Lower leg skin (tissue), 4 donors: Measurements from ENCODE around the gene ABCB7. TPM values are rescaled to one million over a fixed set of nuclear protein-coding genes. Genes with fewer than 3 reads are reported as not detected.
A peak's percentile ranks its signal among the peaks of the same experiment; 100 is the strongest.

ENCODE experiments used
- DNase-seq, 2 donors: peaks; one replicate each; pipeline ENCODE4 v3.0.0-alpha.2; 2019; ENCODE audit warnings: low spot score in 2 of 2
- H3K4me3 ChIP-seq: fragments of 200-600 bp; sonication (generic); 2 replicates; pipeline ENCODE4 v1.5.1; 2017; ENCODE audit warnings: mild to moderate bottlenecking, low read depth; ENCODE audit not compliant: poor library complexity, severe bottlenecking
- CTCF ChIP-seq, 3 donors: fragments of 450-650 bp; IDR thresholded peaks; one replicate each; pipeline ENCODE4 v1.5.1; 2016; ENCODE audit warnings: antibody characterized with exemption in 3 of 3, mild to moderate bottlenecking in 3 of 3, moderate library complexity in 2 of 3
- POLR2A ChIP-seq, 2 donors: fragments of 450-650 bp; IDR thresholded peaks; one replicate each; pipeline ENCODE4 v1.6.1; 2016 to 2017; ENCODE audit warnings: antibody characterized with exemption in 2 of 2, mild to moderate bottlenecking in 1 of 2, moderate library complexity in 1 of 2
- WGBS, 2 donors: methylation state at CpG; one replicate each; pipeline ENCODE4 v1.1.5; 2018; 5-methylcytosine and 5-hydroxymethylcytosine counted together
- intact Hi-C: fragments of 100-400 bp; cut with DNase I; formaldehyde crosslinking; loops from one replicate; pipeline ENCODE4 v1.15.0; 2023; ENCODE audit warnings: low total_unique reads
- total RNA-seq, 4 donors: library from RNA; depleted of rRNA; stranded (reverse); fragments of >200 nt; gene quantifications; one replicate each; pipeline ENCODE4 v1.1.0, GENCODE V29; 2016

ABCB7 gene
- total RNA-seq, 4 donors from 2014 or later, result 24.0 to 55.8 (median 46.3) TPM

- intact Hi-C loops, result no loop called here
- TF ChIP-seq CTCF (IDR thresholded peaks at IDR 0.05) (no peak), POLR2A (IDR thresholded peaks at IDR 0.05) (no peak)
- WGBS, 2 donors, result 71 to 76% methylated on average over 3 to 6 of the region's 6 CpGs
- no peak overlapping the region for H3K4me3 ChIP-seq
- DNase-seq, result peak in 1 of 2 donors; percentile 79
Observed at GRCh38 chrX:75107863-75108509, 48.1 kb downstream of the ABCB7 start.

- no peak for DNase-seq
- 76 to 97% methylated on average over 7 to 10 of the region's 10 CpGs for WGBS, 2 donors
- intact Hi-C loops, result no loop called here
- TF ChIP-seq POLR2A (IDR thresholded peaks at IDR 0.05), result no peak
- TF ChIP-seq CTCF (IDR thresholded peaks at IDR 0.05), result no peak
- no peak overlapping the region for H3K4me3 ChIP-seq
Observed at GRCh38 chrX:75106772-75107171, 49.3 kb downstream of the ABCB7 start.

- WGBS, 2 donors, result 46 to 58% methylated on average over 1 of the region's 1 CpG
- no peak overlapping the region for H3K4me3 ChIP-seq
- TF ChIP-seq CTCF (IDR thresholded peaks at IDR 0.05) (no peak), POLR2A (IDR thresholded peaks at IDR 0.05) (no peak)
- DNase-seq, result no peak
- intact Hi-C loops, result no loop called here
Observed at GRCh38 chrX:75096331-75096730, 59.8 kb downstream of the ABCB7 start.

GRCh38 chrX:75086731-75087195, 69.3 kb downstream of the ABCB7 start:
- TF ChIP-seq CTCF (IDR thresholded peaks at IDR 0.05) (no peak), POLR2A (IDR thresholded peaks at IDR 0.05) (no peak)
- no peak overlapping the region for H3K4me3 ChIP-seq
- no peak for DNase-seq
- WGBS, 2 donors, result 50 to 81% methylated on average over 2 of the region's 2 CpGs
- intact Hi-C loops, result no loop called here

GRCh38 chrX:75084757-75085156, 71.3 kb downstream of the ABCB7 start:
- intact Hi-C loops, result no loop called here
- DNase-seq, result no peak
- TF ChIP-seq CTCF (IDR thresholded peaks at IDR 0.05) (no peak), POLR2A (IDR thresholded peaks at IDR 0.05) (no peak)
- no peak overlapping the region for H3K4me3 ChIP-seq

- intact Hi-C loops, result no loop called here
- H3K4me3 ChIP-seq, result no peak overlapping the region
- no peak for DNase-seq
- TF ChIP-seq CTCF (IDR thresholded peaks at IDR 0.05), result no peak
- TF ChIP-seq POLR2A (IDR thresholded peaks at IDR 0.05), result no peak
- WGBS, 2 donors, result 91% methylated on average over 1 of the region's 1 CpG
Observed at GRCh38 chrX:75076429-75076828, 79.7 kb downstream of the ABCB7 start.
